ENCODE data around the gene NGFR.

Gene NGFR

DNA sequence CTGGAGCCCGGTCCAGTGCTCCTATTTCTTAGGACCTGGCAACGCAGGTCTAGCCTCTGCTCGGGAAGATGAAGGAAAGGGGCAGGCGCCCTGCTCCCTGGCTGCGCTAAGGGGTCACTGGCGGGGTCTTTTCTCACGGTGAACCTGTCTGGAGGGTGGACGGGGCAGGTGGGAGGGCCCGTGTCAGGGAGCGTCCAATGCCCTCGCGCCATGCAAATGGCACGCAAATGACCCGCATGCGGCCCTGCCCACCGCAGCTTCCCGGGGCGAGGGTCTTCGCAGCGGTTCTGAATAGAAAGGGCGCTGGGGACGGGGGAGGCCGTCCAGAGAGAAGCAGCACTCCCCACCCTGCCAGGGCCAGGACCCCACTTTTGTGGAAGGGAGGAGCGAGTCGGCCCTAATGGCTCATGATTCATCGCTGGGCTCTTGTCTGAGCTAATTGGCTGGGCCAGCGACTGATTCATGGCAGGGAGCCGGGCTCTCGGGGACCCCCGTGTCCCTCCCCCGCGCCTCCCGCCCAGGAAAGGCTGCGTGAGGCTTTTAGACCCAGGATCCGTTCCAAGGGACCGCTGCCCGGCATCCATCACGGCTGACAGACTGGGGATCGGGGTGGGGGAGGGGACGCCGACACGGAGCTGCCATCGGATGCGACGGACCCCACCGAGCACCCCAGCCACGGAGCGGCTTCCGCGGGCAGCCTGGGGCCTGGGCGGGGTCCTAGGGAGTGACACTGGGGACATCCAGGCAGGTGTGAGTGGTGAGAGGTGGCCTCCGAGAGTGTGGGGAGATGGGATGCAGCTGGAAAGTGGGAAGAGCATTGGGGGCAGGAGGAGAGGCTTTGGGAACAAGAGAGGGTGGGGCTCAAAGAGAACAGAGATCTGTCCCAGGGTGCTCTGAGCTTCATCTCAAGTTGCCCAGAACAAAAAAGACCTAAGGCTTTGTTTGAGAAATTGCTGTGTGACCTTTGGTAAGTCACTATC is 25.0 kb upstream of the NGFR start:
- Histone ChIP-seq H3K79me2 (ENCODE audit: control insufficient read depth, low read length) (no peaks in the 10 kb centered on the region), H3K27me3 (ENCODE audit: control insufficient read depth, low read length) (peaks cover 4% of the 10 kb centered on the region), H3K4me1 (ENCODE audit: control insufficient read depth, low read length) (no peaks in the 10 kb centered on the region), H3K9me2 (replicated peaks; ENCODE audit: control insufficient read depth, low read length) (no peaks in the 10 kb centered on the region), H3K27ac (ENCODE audit: low read depth, low read length) (no peak overlapping the region), H3K4me2 (ENCODE audit: low read length) (no peak overlapping the region), H3K9me3 (ENCODE audit: control insufficient read depth, insufficient read depth, low read length) (no peaks in the 10 kb centered on the region), H4K20me1 (ENCODE audit: control insufficient read depth, insufficient read depth, low read depth, low read length) (no peaks in the 10 kb centered on the region), H3F3A (ENCODE audit: control insufficient read depth, insufficient read depth) (no peaks in the 10 kb centered on the region), H3K4me3 (ENCODE audit: low read length) (no peak overlapping the region), H3K36me3 (ENCODE audit: control insufficient read depth, low read length) (no peaks in the 10 kb centered on the region)
- TF ChIP-seq, protein P1, sequence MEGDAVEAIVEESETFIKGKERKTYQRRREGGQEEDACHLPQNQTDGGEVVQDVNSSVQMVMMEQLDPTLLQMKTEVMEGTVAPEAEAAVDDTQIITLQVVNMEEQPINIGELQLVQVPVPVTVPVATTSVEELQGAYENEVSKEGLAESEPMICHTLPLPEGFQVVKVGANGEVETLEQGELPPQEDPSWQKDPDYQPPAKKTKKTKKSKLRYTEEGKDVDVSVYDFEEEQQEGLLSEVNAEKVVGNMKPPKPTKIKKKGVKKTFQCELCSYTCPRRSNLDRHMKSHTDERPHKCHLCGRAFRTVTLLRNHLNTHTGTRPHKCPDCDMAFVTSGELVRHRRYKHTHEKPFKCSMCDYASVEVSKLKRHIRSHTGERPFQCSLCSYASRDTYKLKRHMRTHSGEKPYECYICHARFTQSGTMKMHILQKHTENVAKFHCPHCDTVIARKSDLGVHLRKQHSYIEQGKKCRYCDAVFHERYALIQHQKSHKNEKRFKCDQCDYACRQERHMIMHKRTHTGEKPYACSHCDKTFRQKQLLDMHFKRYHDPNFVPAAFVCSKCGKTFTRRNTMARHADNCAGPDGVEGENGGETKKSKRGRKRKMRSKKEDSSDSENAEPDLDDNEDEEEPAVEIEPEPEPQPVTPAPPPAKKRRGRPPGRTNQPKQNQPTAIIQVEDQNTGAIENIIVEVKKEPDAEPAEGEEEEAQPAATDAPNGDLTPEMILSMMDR (IDR thresholded peaks at IDR 0.05; ENCODE audit: low read depth, low read length, poor library complexity, severe bottlenecking), result no peak
- no peak for TF ChIP-seq EZH2phosphoT487 (IDR thresholded peaks at IDR 0.05; ENCODE audit: borderline replicate concordance, low read length)

DNA sequence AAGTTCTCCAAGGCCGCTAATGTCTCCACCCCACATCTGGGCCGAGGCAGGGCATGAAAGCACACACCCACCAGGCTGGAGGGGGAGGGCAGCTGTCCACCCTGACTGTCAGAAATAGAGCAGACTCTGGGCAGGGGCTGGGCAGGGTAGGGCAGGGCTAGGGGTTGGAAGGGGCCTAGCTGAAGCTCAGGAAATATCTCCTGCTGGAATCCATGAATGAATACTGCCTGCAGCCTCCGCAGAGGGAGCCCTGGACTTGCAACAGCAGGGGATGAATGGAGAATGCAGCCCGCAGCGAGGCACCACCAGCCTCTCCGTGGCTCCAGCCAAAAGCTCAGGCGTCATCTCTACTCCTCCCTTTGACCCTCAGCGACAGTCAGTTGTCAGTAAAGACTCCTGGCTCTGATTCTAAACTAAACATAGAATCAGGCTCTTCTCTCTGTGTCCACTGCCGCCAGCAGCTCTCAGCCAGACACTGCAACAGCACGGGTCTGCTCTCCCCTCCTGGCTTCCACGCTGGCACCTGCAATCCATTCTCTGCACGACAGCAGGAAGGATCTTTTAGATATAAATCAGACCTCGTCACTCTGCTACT is 23.9 kb upstream of the NGFR start:
- Histone ChIP-seq H3K36me3 (ENCODE audit: control insufficient read depth, low read length) (no peaks in the 10 kb centered on the region), H3K27me3 (ENCODE audit: control insufficient read depth, low read length) (peaks cover 4% of the 10 kb centered on the region), H4K20me1 (ENCODE audit: control insufficient read depth, insufficient read depth, low read depth, low read length) (no peaks in the 10 kb centered on the region), H3K9me3 (ENCODE audit: control insufficient read depth, insufficient read depth, low read length) (no peaks in the 10 kb centered on the region), H3K4me2 (ENCODE audit: low read length) (no peak overlapping the region), H3F3A (ENCODE audit: control insufficient read depth, insufficient read depth) (no peaks in the 10 kb centered on the region), H3K4me3 (ENCODE audit: low read length) (no peak overlapping the region), H3K27ac (ENCODE audit: low read depth, low read length) (no peak overlapping the region), H3K9me2 (replicated peaks; ENCODE audit: control insufficient read depth, low read length) (no peaks in the 10 kb centered on the region), H3K4me1 (ENCODE audit: control insufficient read depth, low read length) (no peaks in the 10 kb centered on the region), H3K79me2 (ENCODE audit: control insufficient read depth, low read length) (no peaks in the 10 kb centered on the region)
- TF ChIP-seq, protein P1 (IDR thresholded peaks at IDR 0.05; ENCODE audit: low read depth, low read length, poor library complexity, severe bottlenecking), result no peak
- no peak for TF ChIP-seq EZH2phosphoT487 (IDR thresholded peaks at IDR 0.05; ENCODE audit: borderline replicate concordance, low read length)

DNA sequence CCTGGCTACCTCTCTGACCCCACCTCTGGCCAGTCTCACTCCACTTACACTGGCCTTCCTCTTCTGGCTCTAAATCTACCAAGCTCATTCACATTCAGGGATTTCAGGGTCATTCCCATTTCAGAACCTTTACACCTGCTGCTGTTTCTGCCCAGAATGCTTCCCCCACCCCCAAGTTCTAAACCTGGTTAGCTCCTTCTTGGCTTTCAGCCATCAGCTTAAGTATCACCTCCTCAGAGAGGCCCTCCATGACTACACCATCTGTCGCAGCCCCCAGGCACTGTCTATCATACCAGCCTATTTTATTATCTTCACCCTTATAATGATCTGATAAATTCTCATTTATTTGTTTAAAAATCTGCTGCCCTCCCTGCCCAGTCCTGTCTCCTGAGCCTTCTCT is 23.3 kb upstream of the NGFR start:
- Histone ChIP-seq H3K9me2 (replicated peaks; ENCODE audit: control insufficient read depth, low read length) (no peaks in the 10 kb centered on the region), H4K20me1 (ENCODE audit: control insufficient read depth, insufficient read depth, low read depth, low read length) (no peaks in the 10 kb centered on the region), H3K27me3 (ENCODE audit: control insufficient read depth, low read length) (peaks cover 7% of the 10 kb centered on the region), H3K27ac (ENCODE audit: low read depth, low read length) (no peak overlapping the region), H3K9me3 (ENCODE audit: control insufficient read depth, insufficient read depth, low read length) (no peaks in the 10 kb centered on the region), H3K36me3 (ENCODE audit: control insufficient read depth, low read length) (no peaks in the 10 kb centered on the region), H3K4me2 (ENCODE audit: low read length) (no peak overlapping the region), H3K4me3 (ENCODE audit: low read length) (no peak overlapping the region), H3F3A (ENCODE audit: control insufficient read depth, insufficient read depth) (no peaks in the 10 kb centered on the region), H3K4me1 (ENCODE audit: control insufficient read depth, low read length) (no peaks in the 10 kb centered on the region), H3K79me2 (ENCODE audit: control insufficient read depth, low read length) (no peaks in the 10 kb centered on the region)
- no peak for TF ChIP-seq EZH2phosphoT487 (IDR thresholded peaks at IDR 0.05; ENCODE audit: borderline replicate concordance, low read length)
- TF ChIP-seq, protein P1 (IDR thresholded peaks at IDR 0.05; ENCODE audit: low read depth, low read length, poor library complexity, severe bottlenecking), result no peak
